MCF 10A (cell line): Measurements from ENCODE around the gene FBXL3. TPM values are rescaled to one million over a fixed set of nuclear protein-coding genes. Genes with fewer than 3 reads are reported as not detected.

Experiments
- BruUV-seq: library from RNA; stranded (reverse); fragments of 400-500 nt; replicated peaks from 2 replicates; lab custom pipeline; 2021; lab: Mats Ljungman, UMichigan
- CTCF ChIA-PET: fragments of 300-600 bp; sonication (Branson Sonifier 250); formaldehyde crosslinking; extraction: SDS; loops from one replicate; lab custom pipeline; 2021; ENCODE audit warnings: antibody characterized with exemption, inconsistent platforms; lab: Yijun Ruan, JAX
- POLR2A ChIA-PET: fragments of 300-600, 350-650 bp; sonication (Branson Sonifier 250); formaldehyde crosslinking; extraction: SDS; loops from one replicate; lab custom pipeline; 2020; ENCODE audit warnings: antibody characterized with exemption, inconsistent platforms; lab: Yijun Ruan, JAX
- DNase-seq: peaks from one replicate; pipeline ENCODE4 v3.0.0-alpha.2; 2018; ENCODE audit not compliant: unreplicated experiment
- H3K27ac Mint-ChIP-seq: one replicate; pipeline ENCODE4 v1.8.0; 2022; ENCODE audit warnings: mild to moderate bottlenecking, low read depth, mixed read lengths; ENCODE audit not compliant: unreplicated experiment
- H3K27me3 Mint-ChIP-seq: one replicate; pipeline ENCODE4 v1.8.0; 2022; ENCODE audit warnings: mixed read lengths; ENCODE audit not compliant: insufficient read depth, unreplicated experiment
- H3K36me3 Mint-ChIP-seq: one replicate; pipeline ENCODE4 v1.8.0; 2022; ENCODE audit warnings: mild to moderate bottlenecking, moderate library complexity, mixed read lengths; ENCODE audit not compliant: insufficient read depth, unreplicated experiment
- H3K4me1 Mint-ChIP-seq: one replicate; pipeline ENCODE4 v1.8.0; 2022; ENCODE audit warnings: mixed read lengths; ENCODE audit not compliant: insufficient read depth, unreplicated experiment
- H3K4me3 Mint-ChIP-seq: one replicate; pipeline ENCODE4 v1.8.0; 2022; ENCODE audit warnings: mild to moderate bottlenecking, moderate library complexity, mixed read lengths; ENCODE audit not compliant: unreplicated experiment
- H3K9me3 Mint-ChIP-seq: one replicate; pipeline ENCODE4 v1.8.0; 2022; ENCODE audit warnings: mixed read lengths; ENCODE audit not compliant: unreplicated experiment
- intact Hi-C: fragments of 100-400 bp; cut with micrococcal nuclease; formaldehyde crosslinking; loops from 2 replicates; pipeline ENCODE4 v1.14.1; 2022
- total RNA-seq: library from RNA; stranded (reverse); gene quantifications from 2 replicates; pipeline ENCODE4 v1.2.3, GENCODE V29; 2022
- TF ChIP-seq, protein P1 (sequence below): fragments of 200-600 bp; IDR thresholded peaks from one replicate; pipeline ENCODE4 v1.8.0; 2022; ENCODE audit warnings: antibody characterized with exemption, mild to moderate bottlenecking; ENCODE audit not compliant: unreplicated experiment

FBXL3 gene
- total RNA-seq, 1 experiment from 2014 or later, result 34.9 TPM

DNA sequence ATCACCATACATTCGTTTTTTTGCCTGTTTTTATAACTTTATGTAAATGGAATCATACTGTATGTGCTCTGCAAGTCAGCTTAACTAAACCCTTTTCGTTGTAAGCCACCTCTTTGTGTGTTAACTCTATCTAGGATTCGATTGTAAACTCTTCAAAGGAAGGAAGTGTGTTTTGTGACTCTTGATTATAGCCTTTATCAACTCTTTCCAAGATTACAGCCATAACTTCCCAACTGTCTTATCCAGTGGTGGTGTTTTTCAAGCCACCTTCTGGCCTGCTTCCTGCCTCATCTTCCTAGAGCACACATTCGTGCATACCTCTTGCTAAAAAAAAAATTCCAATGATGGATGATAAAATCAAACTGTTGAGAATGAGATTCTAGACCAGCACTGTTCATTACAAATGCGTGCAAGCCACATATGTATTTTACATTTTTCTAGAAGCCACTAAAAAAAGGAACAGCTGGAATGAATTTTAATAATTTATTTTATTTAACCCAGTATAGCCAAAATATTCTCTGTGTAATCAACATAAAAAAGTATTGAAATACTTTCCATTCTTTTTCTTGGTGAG, 12.0 kb upstream of the FBXL3 start:
- no peaks in the 10 kb centered on the region for H3K9me3 Mint-ChIP-seq
- TF ChIP-seq, protein P1, sequence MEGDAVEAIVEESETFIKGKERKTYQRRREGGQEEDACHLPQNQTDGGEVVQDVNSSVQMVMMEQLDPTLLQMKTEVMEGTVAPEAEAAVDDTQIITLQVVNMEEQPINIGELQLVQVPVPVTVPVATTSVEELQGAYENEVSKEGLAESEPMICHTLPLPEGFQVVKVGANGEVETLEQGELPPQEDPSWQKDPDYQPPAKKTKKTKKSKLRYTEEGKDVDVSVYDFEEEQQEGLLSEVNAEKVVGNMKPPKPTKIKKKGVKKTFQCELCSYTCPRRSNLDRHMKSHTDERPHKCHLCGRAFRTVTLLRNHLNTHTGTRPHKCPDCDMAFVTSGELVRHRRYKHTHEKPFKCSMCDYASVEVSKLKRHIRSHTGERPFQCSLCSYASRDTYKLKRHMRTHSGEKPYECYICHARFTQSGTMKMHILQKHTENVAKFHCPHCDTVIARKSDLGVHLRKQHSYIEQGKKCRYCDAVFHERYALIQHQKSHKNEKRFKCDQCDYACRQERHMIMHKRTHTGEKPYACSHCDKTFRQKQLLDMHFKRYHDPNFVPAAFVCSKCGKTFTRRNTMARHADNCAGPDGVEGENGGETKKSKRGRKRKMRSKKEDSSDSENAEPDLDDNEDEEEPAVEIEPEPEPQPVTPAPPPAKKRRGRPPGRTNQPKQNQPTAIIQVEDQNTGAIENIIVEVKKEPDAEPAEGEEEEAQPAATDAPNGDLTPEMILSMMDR, result no peak
- H3K4me1 Mint-ChIP-seq, result no peaks in the 10 kb centered on the region
- H3K27me3 Mint-ChIP-seq, result no peaks in the 10 kb centered on the region
- ChIA-PET POLR2A (no interaction called here), CTCF (no interaction called here)
- H3K36me3 Mint-ChIP-seq, result peaks cover 20% of the 10 kb centered on the region
- no peak overlapping the region for H3K4me3 Mint-ChIP-seq
- intact Hi-C loops, result no loop called here
- H3K27ac Mint-ChIP-seq, result no peak overlapping the region
- no TSS peak for BruUV-seq
- DNase-seq, result no peak

DNA sequence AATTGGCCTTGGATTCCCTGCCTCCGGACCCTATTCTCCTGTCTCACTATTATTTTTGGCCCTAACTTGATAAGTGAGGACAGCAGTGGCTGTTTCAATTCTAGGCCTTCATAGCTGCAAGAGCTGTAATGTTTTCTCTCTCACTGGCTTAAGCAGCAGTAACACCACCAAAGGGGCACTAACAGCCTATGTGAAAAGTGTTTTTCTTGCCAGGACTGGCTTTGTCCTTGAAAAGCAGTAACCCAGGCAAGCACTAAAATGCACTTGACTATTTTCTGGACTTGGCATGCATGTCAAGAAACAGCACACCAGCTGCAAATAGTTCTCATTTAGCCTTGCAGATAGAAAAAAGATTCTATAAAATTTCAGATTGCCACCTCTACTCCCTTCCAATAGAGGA, 9.3 kb upstream of the FBXL3 start:
- H3K27me3 Mint-ChIP-seq, result no peaks in the 10 kb centered on the region
- H3K4me3 Mint-ChIP-seq, result no peak overlapping the region
- ChIA-PET CTCF (no interaction called here), POLR2A (interaction anchor here (1.1 to 1.4 kb wide), 2 partner anchors 9 to 10 kb away, joined by 3 to 4 read pairs; partner anchors contain the start of gene FBXL3)
- intact Hi-C loops, result no loop called here
- H3K27ac Mint-ChIP-seq, result no peak overlapping the region
- peaks cover 11% of the 10 kb centered on the region for H3K36me3 Mint-ChIP-seq
- BruUV-seq, result no TSS peak
- TF ChIP-seq, protein P1, result no peak
- DNase-seq, result no peak
- H3K9me3 Mint-ChIP-seq, result no peaks in the 10 kb centered on the region
- no peaks in the 10 kb centered on the region for H3K4me1 Mint-ChIP-seq

DNA sequence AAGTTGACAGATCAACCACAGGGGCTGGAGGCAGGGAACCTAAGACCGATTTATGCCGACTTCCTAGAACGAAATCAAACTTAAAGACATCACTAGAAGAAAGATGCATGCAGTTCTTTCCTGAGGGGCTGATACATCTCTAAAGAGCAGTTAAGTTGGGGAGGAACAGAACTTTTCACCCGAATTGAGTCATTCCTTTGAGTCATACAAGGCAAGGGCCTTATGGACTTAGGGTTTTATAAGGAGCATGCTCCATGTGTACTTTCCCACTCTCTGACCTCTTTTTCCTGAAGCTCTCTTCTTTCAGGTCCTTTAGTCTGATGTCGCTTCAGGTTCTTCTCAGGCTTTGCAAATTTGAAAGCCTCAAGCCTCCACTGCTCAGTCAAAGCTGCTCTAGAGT, 7.9 kb upstream of the FBXL3 start:
- intact Hi-C loops, result no loop called here
- Mint-ChIP-seq H3K4me1 (no peaks in the 10 kb centered on the region), H3K27me3 (no peaks in the 10 kb centered on the region), H3K27ac (no peak overlapping the region), H3K4me3 (no peak overlapping the region), H3K36me3 (peaks cover 1% of the 10 kb centered on the region), H3K9me3 (no peaks in the 10 kb centered on the region)
- ChIA-PET CTCF (interaction anchor here (0.6 to 0.7 kb wide), 2 partner anchors 469 to 1347 kb away, joined by 3 read pairs; no protein-coding TSS in a partner anchor), POLR2A (interaction anchor here (0.9 to 1.5 kb wide), 2 partner anchors 8 to 38 kb away, joined by 3 read pairs; no protein-coding TSS in a partner anchor)
- no TSS peak for BruUV-seq
- TF ChIP-seq, protein P1, result no peak
- DNase-seq, result peak; percentile 13

DNA sequence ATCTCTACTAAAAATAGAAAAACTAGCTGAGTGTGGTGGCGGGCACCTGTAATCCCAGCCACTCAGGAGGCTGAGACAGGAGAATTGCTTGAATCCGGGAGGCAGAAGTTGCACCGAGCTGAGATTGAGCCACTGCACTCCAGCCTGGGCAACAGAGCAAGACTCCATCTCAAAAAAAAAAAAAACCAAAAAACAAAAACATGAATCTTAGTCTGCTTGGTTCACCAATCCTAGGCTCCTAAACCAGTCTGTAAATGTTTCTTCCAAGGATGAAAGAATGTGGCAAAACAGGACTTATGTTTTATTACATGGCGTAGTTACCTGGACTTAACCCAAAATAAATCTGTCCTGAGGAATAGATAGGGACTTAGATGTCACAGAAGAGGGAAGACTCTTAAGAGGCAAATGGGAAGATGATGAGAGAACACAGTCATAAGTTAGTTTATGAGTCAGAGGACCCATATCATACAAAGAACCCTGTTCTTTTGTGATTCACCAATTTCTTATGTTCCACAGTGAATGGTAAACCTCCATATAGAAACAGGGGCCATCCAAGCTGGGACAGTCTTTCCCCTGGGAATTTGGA, 6.9 kb upstream of the FBXL3 start:
- no peaks in the 10 kb centered on the region for H3K4me1 Mint-ChIP-seq
- CTCF ChIA-PET, result interaction anchor here (0.7 kb wide), 1 partner anchor 1339 kb away, joined by 3 read pairs; no protein-coding TSS in a partner anchor
- no peaks in the 10 kb centered on the region for H3K36me3 Mint-ChIP-seq
- no peaks in the 10 kb centered on the region for H3K9me3 Mint-ChIP-seq
- TF ChIP-seq, protein P1, result no peak
- DNase-seq, result no peak
- POLR2A ChIA-PET, result interaction anchor here (1.5 kb wide), 1 partner anchor 39 kb away, joined by 3 read pairs; no protein-coding TSS in a partner anchor
- no peak overlapping the region for H3K27ac Mint-ChIP-seq
- no peaks in the 10 kb centered on the region for H3K27me3 Mint-ChIP-seq
- no TSS peak for BruUV-seq
- intact Hi-C loops, result no loop called here
- H3K4me3 Mint-ChIP-seq, result no peak overlapping the region
